H9 (cell line): Measurements from ENCODE around the gene S1PR4. TPM values are rescaled to one million over a fixed set of nuclear protein-coding genes. Genes with fewer than 3 reads are reported as not detected.

Experiments
- DNase-seq: peaks from one replicate; pipeline ENCODE4 v3.0.0-alpha.2; 2017
- H2AFZ ChIP-seq: one replicate; pipeline ENCODE4 v1.6.1; 2013; ENCODE audit warnings: mild to moderate bottlenecking, low read length, control low read depth, moderate library complexity
- H2AK5ac ChIP-seq: 2 replicates; pipeline ENCODE4 v1.6.1; 2013; ENCODE audit warnings: low read length, control low read depth, mixed read lengths; ENCODE audit not compliant: insufficient read length
- H2BK120ac ChIP-seq: one replicate; pipeline ENCODE4 v1.6.1; 2013; ENCODE audit warnings: low read depth, mild to moderate bottlenecking, low read length, control low read depth, inconsistent platforms; ENCODE audit not compliant: poor library complexity, severe bottlenecking
- H2BK12ac ChIP-seq: 2 replicates; pipeline ENCODE4 v1.6.1; 2013; ENCODE audit warnings: low read length, control low read depth, mixed read lengths, low read depth; ENCODE audit not compliant: insufficient read length
- H2BK15ac ChIP-seq: 2 replicates; pipeline ENCODE4 v1.6.1; 2013; ENCODE audit warnings: low read depth, low read length, control low read depth
- H2BK20ac ChIP-seq: one replicate; pipeline ENCODE4 v1.6.1; 2013; ENCODE audit warnings: low read depth, mild to moderate bottlenecking, low read length, control low read depth, inconsistent platforms; ENCODE audit not compliant: poor library complexity, severe bottlenecking
- H2BK5ac ChIP-seq: 2 replicates; pipeline ENCODE4 v1.6.1; 2013; ENCODE audit warnings: low read length, control low read depth, mixed read lengths; ENCODE audit not compliant: insufficient read length
- H3K14ac ChIP-seq: 2 replicates; pipeline ENCODE4 v1.6.1; 2013; ENCODE audit warnings: low read length, control low read depth; ENCODE audit not compliant: insufficient read depth
- H3K18ac ChIP-seq: 2 replicates; pipeline ENCODE4 v1.6.1; 2013; ENCODE audit warnings: low read depth, mild to moderate bottlenecking, mixed read lengths, low read length, control low read depth; ENCODE audit not compliant: insufficient read length
- H3K23ac ChIP-seq: 2 replicates; pipeline ENCODE4 v1.6.1; 2013; ENCODE audit warnings: low read length, control low read depth, mixed read lengths, low read depth; ENCODE audit not compliant: insufficient read length
- H3K23me2 ChIP-seq: 2 replicates; pipeline ENCODE4 v1.6.1; 2013; ENCODE audit warnings: low read depth, mild to moderate bottlenecking, mixed read lengths, low read length, control low read depth; ENCODE audit not compliant: insufficient read length, poor library complexity, severe bottlenecking
- H3K27ac ChIP-seq: 2 replicates; pipeline ENCODE4 v1.5.1; 2013; ENCODE audit warnings: low read length, control low read depth, mixed read lengths, low read depth; ENCODE audit not compliant: insufficient read length
- H3K27me3 ChIP-seq: 2 replicates; pipeline ENCODE4 v1.6.1; 2013; ENCODE audit warnings: low read length, control low read depth, inconsistent platforms; ENCODE audit not compliant: insufficient read depth
- H3K4ac ChIP-seq: 2 replicates; pipeline ENCODE4 v1.6.1; 2013; ENCODE audit warnings: low read depth, mild to moderate bottlenecking, control low read depth, inconsistent platforms, low read length, moderate library complexity
- H3K4me1 ChIP-seq: 2 replicates; pipeline ENCODE4 v1.6.1; 2013; ENCODE audit warnings: low read length, control low read depth, inconsistent platforms; ENCODE audit not compliant: insufficient read depth
- H3K4me2 ChIP-seq: 2 replicates; pipeline ENCODE4 v1.6.1; 2013; ENCODE audit warnings: low read length, control low read depth, mixed read lengths; ENCODE audit not compliant: insufficient read length, insufficient read depth
- H3K56ac ChIP-seq: 2 replicates; pipeline ENCODE4 v1.6.1; 2013; ENCODE audit warnings: low read depth, mild to moderate bottlenecking, mixed read lengths, low read length, control low read depth; ENCODE audit not compliant: insufficient read length
- H3K79me1 ChIP-seq: 2 replicates; pipeline ENCODE4 v1.6.1; 2013; ENCODE audit warnings: low read depth, mild to moderate bottlenecking, moderate library complexity, low read length, control low read depth, inconsistent platforms; ENCODE audit not compliant: insufficient read depth, poor library complexity, severe bottlenecking
- H3K79me2 ChIP-seq: 2 replicates; pipeline ENCODE4 v1.6.1; 2013; ENCODE audit warnings: low read length, control low read depth, inconsistent platforms; ENCODE audit not compliant: insufficient read depth
- H3K9ac ChIP-seq: 2 replicates; pipeline ENCODE4 v1.6.1; 2013; ENCODE audit warnings: low read length, control low read depth, mixed read lengths; ENCODE audit not compliant: insufficient read length; ENCODE audit errors: extremely low read depth
- H3K9me3 ChIP-seq: one replicate; pipeline ENCODE4 v1.6.1; 2013; ENCODE audit warnings: low read depth, low read length, inconsistent platforms; ENCODE audit not compliant: control insufficient read depth
- H3T11ph ChIP-seq: one replicate; pipeline ENCODE4 v1.6.1; 2013; ENCODE audit warnings: mild to moderate bottlenecking, low read length, control low read depth, inconsistent platforms
- H4K20me1 ChIP-seq: one replicate; pipeline ENCODE4 v1.6.1; 2013; ENCODE audit not compliant: control insufficient read depth, insufficient read length, insufficient read depth
- H4K5ac ChIP-seq: 2 replicates; pipeline ENCODE4 v1.6.1; 2013; ENCODE audit warnings: low read depth, mild to moderate bottlenecking, mixed read lengths, low read length, control low read depth; ENCODE audit not compliant: insufficient read length
- H4K8ac ChIP-seq: replicated peaks from 2 replicates; pipeline ENCODE4 v1.6.1; 2013; ENCODE audit warnings: low read length, control low read depth, mixed read lengths, low read depth; ENCODE audit not compliant: insufficient read length
- H4K91ac ChIP-seq: 2 replicates; pipeline ENCODE4 v1.6.1; 2013; ENCODE audit warnings: low read depth, mild to moderate bottlenecking, moderate library complexity, mixed read lengths, low read length, control low read depth; ENCODE audit not compliant: insufficient read length
- H3K27ac Mint-ChIP-seq, 3 experiments: 2 replicates in 2 of 3; 3 replicates in 1 of 3; pipeline ENCODE4 v1.8.0; 2020 to 2021; ENCODE audit warnings: mixed read lengths in 3 of 3, mild to moderate bottlenecking in 1 of 3, moderate library complexity in 1 of 3
- H3K27me3 Mint-ChIP-seq: 2 replicates; pipeline ENCODE4 v1.8.0; 2021; ENCODE audit warnings: low read depth, mild to moderate bottlenecking, moderate library complexity, mixed read lengths
- H3K36me3 Mint-ChIP-seq, 3 experiments: 2 replicates in 2 of 3; 3 replicates in 1 of 3; pipeline ENCODE4 v1.8.0; 2020 to 2021; ENCODE audit warnings: low read depth in 3 of 3, mixed read lengths in 3 of 3; ENCODE audit not compliant: insufficient read depth in 1 of 3
- H3K4me1 Mint-ChIP-seq, 2 experiments: 2 replicates each; pipeline ENCODE4 v1.8.0; 2020; ENCODE audit warnings: mixed read lengths in 2 of 2
- H3K4me3 Mint-ChIP-seq, 2 experiments: 2 replicates in 1 of 2; 3 replicates in 1 of 2; pipeline ENCODE4 v1.8.0; 2020 to 2021; ENCODE audit warnings: mild to moderate bottlenecking in 2 of 2, mixed read lengths in 2 of 2, moderate library complexity in 1 of 2
- H3K9me3 Mint-ChIP-seq, 2 experiments: 2 replicates in 1 of 2; 3 replicates in 1 of 2; pipeline ENCODE4 v1.8.0; 2020; ENCODE audit warnings: mild to moderate bottlenecking in 2 of 2, mixed read lengths in 2 of 2, moderate library complexity in 1 of 2
- WGBS: extraction: QIAGEN DNeasy Blood & Tissue Kit; methylation state at CpG from one replicate; pipeline ENCODE4 v1.1.7; 2013; ENCODE audit warnings: missing lambda C conversion rate, low lambda C conversion rate, mixed read lengths; ENCODE audit not compliant: insufficient read length; ENCODE audit errors: extremely low coverage; 5-methylcytosine and 5-hydroxymethylcytosine counted together
- total RNA-seq: library from RNA; stranded (reverse); gene quantifications from 2 replicates; pipeline ENCODE4 v1.2.1, GENCODE V29; 2021
- TF ChIP-seq, protein P1 (sequence below): fragments of 200-600 bp; sonication (generic); conservative IDR thresholded peaks from 3 replicates; pipeline ENCODE4 v1.8.0; 2021; ENCODE audit warnings: antibody characterized with exemption, mild to moderate bottlenecking

S1PR4 gene
- total RNA-seq, 1 experiment from 2014 or later, result not detected

DNA sequence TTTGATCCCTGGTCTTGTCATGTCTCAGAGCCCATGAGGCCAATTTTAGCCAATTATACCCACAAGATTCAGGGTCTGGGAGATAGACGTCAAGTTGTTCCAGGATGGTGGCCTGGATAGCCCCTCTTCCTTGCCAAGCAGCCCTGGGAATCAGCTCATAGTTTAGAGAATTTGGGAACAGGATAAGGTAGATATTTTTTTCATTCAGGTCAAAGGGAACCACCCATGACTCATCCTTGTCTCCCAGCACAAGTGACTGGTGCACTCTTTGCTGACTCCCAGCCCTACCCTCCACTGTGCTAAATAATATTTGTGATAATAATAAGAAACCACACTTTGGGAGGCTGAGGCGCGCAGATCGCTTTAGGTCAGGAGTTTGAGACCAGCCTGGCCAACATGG is 17.1 kb upstream of the S1PR4 start:
- no peak overlapping the region for H3K4me2 ChIP-seq
- H2BK5ac ChIP-seq, result no peak overlapping the region
- no peak overlapping the region for H4K91ac ChIP-seq
- no peaks in the 10 kb centered on the region for H4K20me1 ChIP-seq
- H3K27ac ChIP-seq, result no peak overlapping the region
- H2BK20ac ChIP-seq, result no peak overlapping the region
- no peaks in the 10 kb centered on the region for H3K9me3 ChIP-seq
- H3K4me1 Mint-ChIP-seq, result peaks cover 4 to 9% of the 10 kb centered on the region in 2 experiments
- TF ChIP-seq, protein P1, sequence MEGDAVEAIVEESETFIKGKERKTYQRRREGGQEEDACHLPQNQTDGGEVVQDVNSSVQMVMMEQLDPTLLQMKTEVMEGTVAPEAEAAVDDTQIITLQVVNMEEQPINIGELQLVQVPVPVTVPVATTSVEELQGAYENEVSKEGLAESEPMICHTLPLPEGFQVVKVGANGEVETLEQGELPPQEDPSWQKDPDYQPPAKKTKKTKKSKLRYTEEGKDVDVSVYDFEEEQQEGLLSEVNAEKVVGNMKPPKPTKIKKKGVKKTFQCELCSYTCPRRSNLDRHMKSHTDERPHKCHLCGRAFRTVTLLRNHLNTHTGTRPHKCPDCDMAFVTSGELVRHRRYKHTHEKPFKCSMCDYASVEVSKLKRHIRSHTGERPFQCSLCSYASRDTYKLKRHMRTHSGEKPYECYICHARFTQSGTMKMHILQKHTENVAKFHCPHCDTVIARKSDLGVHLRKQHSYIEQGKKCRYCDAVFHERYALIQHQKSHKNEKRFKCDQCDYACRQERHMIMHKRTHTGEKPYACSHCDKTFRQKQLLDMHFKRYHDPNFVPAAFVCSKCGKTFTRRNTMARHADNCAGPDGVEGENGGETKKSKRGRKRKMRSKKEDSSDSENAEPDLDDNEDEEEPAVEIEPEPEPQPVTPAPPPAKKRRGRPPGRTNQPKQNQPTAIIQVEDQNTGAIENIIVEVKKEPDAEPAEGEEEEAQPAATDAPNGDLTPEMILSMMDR, result no peak
- H3K23me2 ChIP-seq, result no peaks in the 10 kb centered on the region
- no peaks in the 10 kb centered on the region for H3K4me1 ChIP-seq
- peaks cover 3 to 7% of the 10 kb centered on the region in 2 experiments; a peak in 3 of 5 replicates for H3K9me3 Mint-ChIP-seq
- H4K8ac ChIP-seq, result no peak overlapping the region
- no peak overlapping the region for H3K9ac ChIP-seq
- no peak for DNase-seq
- H2BK120ac ChIP-seq, result no peak overlapping the region
- no peak overlapping the region for H2BK15ac ChIP-seq
- H3K23ac ChIP-seq, result no peak overlapping the region
- H2BK12ac ChIP-seq, result no peak overlapping the region
- no peak overlapping the region for H4K5ac ChIP-seq
- no peaks in the 10 kb centered on the region for H3K27me3 ChIP-seq
- H2AFZ ChIP-seq, result no peak overlapping the region
- H3K4ac ChIP-seq, result no peak overlapping the region
- H3K36me3 Mint-ChIP-seq, result no peaks in the 10 kb centered on the region; a peak in 3 of 7 replicates
- H3K27me3 Mint-ChIP-seq, result peaks cover 47% of the 10 kb centered on the region
- no peak overlapping the region for H3K18ac ChIP-seq
- no peak overlapping the region for H2AK5ac ChIP-seq
- no peaks in the 10 kb centered on the region for H3K79me2 ChIP-seq
- H3K56ac ChIP-seq, result no peak overlapping the region
- H3K27ac Mint-ChIP-seq, result no peak overlapping the region; a peak in 1 of 7 replicates
- H3K4me3 Mint-ChIP-seq, result no peak overlapping the region
- no CpG with 5 or more reads among the region's 4 CpGs for WGBS
- H3K79me1 ChIP-seq, result no peaks in the 10 kb centered on the region
- no peak overlapping the region for H3K14ac ChIP-seq
- no peak overlapping the region for H3T11ph ChIP-seq
